Activated T-cell treated with anti-CD3 and anti-CD28 coated beads for 24 hours (primary cell): ENCODE results near the gene ABCC1.

Source experiments
- DNase-seq: peaks from one replicate; pipeline ENCODE4 v3.0.0-alpha.2; 2020; ENCODE audit warnings: low read depth

ABCC1 gene

GRCh38 chr16:15993946-15994665 is 44.7 kb downstream of the ABCC1 start:
- DNase-seq, result no peak

- no peak for DNase-seq
These were observed 47.2 kb downstream of the ABCC1 start for GRCh38 chr16:15996432-15997109.

- no peak for DNase-seq
These were observed 51.3 kb downstream of the ABCC1 start for GRCh38 chr16:16000685-16001084.

GRCh38 chr16:16001596-16002255 is 52.3 kb downstream of the ABCC1 start:
- DNase-seq, result no peak

GRCh38 chr16:16003719-16004313 is 54.4 kb downstream of the ABCC1 start:
- no peak for DNase-seq

GRCh38 chr16:16004314-16004749 is 54.9 kb downstream of the ABCC1 start:
- DNase-seq, result no peak

GRCh38 chr16:16005721-16006120 is 56.3 kb downstream of the ABCC1 start:
- DNase-seq, result no peak

- DNase-seq, result no peak
These were observed 57.2 kb downstream of the ABCC1 start for GRCh38 chr16:16006650-16007049.

GRCh38 chr16:16007743-16008111 is 58.3 kb downstream of the ABCC1 start:
- DNase-seq, result no peak

- no peak for DNase-seq
These were observed 59.2 kb downstream of the ABCC1 start for GRCh38 chr16:16008666-16009065.

- DNase-seq, result no peak
These were observed 60.0 kb downstream of the ABCC1 start for GRCh38 chr16:16009401-16009800.

GRCh38 chr16:16010194-16010593 is 60.8 kb downstream of the ABCC1 start:
- no peak for DNase-seq

GRCh38 chr16:16012144-16012543 is 62.7 kb downstream of the ABCC1 start:
- no peak for DNase-seq

- DNase-seq, result no peak
These were observed 64.4 kb downstream of the ABCC1 start for GRCh38 chr16:16013812-16014211.

GRCh38 chr16:16014329-16015224 is 65.2 kb downstream of the ABCC1 start:
- no peak for DNase-seq

- no peak for DNase-seq
These were observed 66.4 kb downstream of the ABCC1 start for GRCh38 chr16:16015849-16016248.

- DNase-seq, result no peak
These were observed 67.1 kb downstream of the ABCC1 start for GRCh38 chr16:16016388-16016964.

- DNase-seq, result no peak
These were observed 68.4 kb downstream of the ABCC1 start for GRCh38 chr16:16017812-16018211.

- no peak for DNase-seq
These were observed 69.3 kb downstream of the ABCC1 start for GRCh38 chr16:16018705-16019104.

GRCh38 chr16:16019488-16019887 is 70.1 kb downstream of the ABCC1 start:
- DNase-seq, result no peak

GRCh38 chr16:16020291-16020690 is 70.9 kb downstream of the ABCC1 start:
- no peak for DNase-seq
